Measurements from ENCODE around the gene CNTNAP2.

DNA sequence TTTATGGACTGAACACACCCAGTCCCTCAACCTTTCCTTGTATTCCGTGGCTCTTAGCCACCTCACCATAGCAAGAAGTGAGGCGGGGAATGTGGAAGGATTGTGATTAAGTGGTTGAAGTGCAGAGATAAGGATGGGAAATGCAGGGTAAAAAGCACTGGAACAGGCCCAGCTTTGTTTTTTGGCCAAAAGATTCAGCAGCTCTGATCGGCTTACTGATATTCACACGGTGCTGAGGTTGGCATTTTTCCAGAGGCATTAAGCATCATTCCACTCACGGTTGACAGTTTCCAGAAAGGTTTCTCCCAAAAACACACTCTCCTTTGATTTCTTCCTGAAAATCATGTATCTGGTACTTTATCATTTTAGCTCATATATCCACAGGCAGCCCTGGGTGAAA, 544.2 kb downstream of the CNTNAP2 start:
- TF ChIP-seq FOXM1 (IDR thresholded peaks at IDR 0.05; ENCODE audit: borderline replicate concordance) (no peak), FOXK2 (IDR thresholded peaks at IDR 0.05) (no peak), NFRKB (IDR thresholded peaks at IDR 0.05) (no peak), BHLHE40 (IDR thresholded peaks at IDR 0.05; ENCODE audit: borderline replicate concordance) (no peak), SUZ12 (IDR thresholded peaks at IDR 0.05) (no peak), ARNT (IDR thresholded peaks at IDR 0.05) (no peak), LEF1 (IDR thresholded peaks at IDR 0.05; ENCODE audit: borderline replicate concordance) (no peak)
- TF ChIP-seq, protein P1, sequence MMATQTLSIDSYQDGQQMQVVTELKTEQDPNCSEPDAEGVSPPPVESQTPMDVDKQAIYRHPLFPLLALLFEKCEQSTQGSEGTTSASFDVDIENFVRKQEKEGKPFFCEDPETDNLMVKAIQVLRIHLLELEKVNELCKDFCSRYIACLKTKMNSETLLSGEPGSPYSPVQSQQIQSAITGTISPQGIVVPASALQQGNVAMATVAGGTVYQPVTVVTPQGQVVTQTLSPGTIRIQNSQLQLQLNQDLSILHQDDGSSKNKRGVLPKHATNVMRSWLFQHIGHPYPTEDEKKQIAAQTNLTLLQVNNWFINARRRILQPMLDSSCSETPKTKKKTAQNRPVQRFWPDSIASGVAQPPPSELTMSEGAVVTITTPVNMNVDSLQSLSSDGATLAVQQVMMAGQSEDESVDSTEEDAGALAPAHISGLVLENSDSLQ (IDR thresholded peaks at IDR 0.05) = no peak
